SK-N-SH treated with all-trans-retinoic acid at 6 μM for 48 hours (cell line): Measurements from ENCODE around the gene BRICD5.
"Not testable (repeated sequence)": the region's sequence is repeated elsewhere in the genome, so short reads cannot be mapped to it uniquely, and the experiment has no call there.

Source experiments
- ATAC-seq: fragments of 200-7000 bp; cut with Tn5 transposase; 3 replicates; pipeline ENCODE4 v1.9.1; 2020; ENCODE audit warnings: mild to moderate bottlenecking, moderate library complexity
- BACH2 ChIP-seq: fragments of 250-450 bp; sonication (Bioruptor Pico); IDR thresholded peaks from 2 replicates; pipeline ENCODE4 v1.9.0; 2021; ENCODE audit warnings: mild to moderate bottlenecking, borderline replicate concordance
- CSDC2 ChIP-seq: fragments of 250-450 bp; sonication (Bioruptor Pico); IDR thresholded peaks from 2 replicates; pipeline ENCODE4 v1.5.0; 2020; ENCODE audit warnings: mild to moderate bottlenecking, moderate library complexity
- CSRNP3 ChIP-seq: fragments of 250-450 bp; sonication (Bioruptor Pico); IDR thresholded peaks from 2 replicates; pipeline ENCODE4 v1.5.1; 2021; ENCODE audit warnings: mild to moderate bottlenecking, moderate library complexity
- ESRRG ChIP-seq: fragments of 250-450 bp; sonication (Bioruptor Pico); IDR thresholded peaks from 2 replicates; pipeline ENCODE4 v1.6.1; 2021; ENCODE audit warnings: mild to moderate bottlenecking
- GLIS3 ChIP-seq: fragments of 250-450 bp; sonication (Bioruptor Pico); IDR thresholded peaks from 2 replicates; pipeline ENCODE4 v1.5.0; 2020; ENCODE audit warnings: mild to moderate bottlenecking, moderate library complexity
- ISL1 ChIP-seq: fragments of 250-450 bp; sonication (Bioruptor Pico); IDR thresholded peaks from 2 replicates; pipeline ENCODE4 v2.1.2; 2022; ENCODE audit warnings: mild to moderate bottlenecking, moderate library complexity
- OSR1 ChIP-seq: fragments of 250-450 bp; sonication (Bioruptor Pico); IDR thresholded peaks from 2 replicates; pipeline ENCODE4 v1.8.0; 2022; ENCODE audit warnings: moderate library complexity, mild to moderate bottlenecking, inconsistent platforms
- PATZ1 ChIP-seq: fragments of 250-450 bp; sonication (Bioruptor Pico); IDR thresholded peaks from 2 replicates; pipeline ENCODE4 v1.8.0; 2020; ENCODE audit warnings: mild to moderate bottlenecking, moderate library complexity, borderline replicate concordance
- PPARA ChIP-seq: fragments of 250-450 bp; sonication (Bioruptor Pico); IDR thresholded peaks from 2 replicates; pipeline ENCODE4 v1.5.0; 2020; ENCODE audit warnings: mild to moderate bottlenecking, borderline replicate concordance
- SNAI2 ChIP-seq: fragments of 250-450 bp; sonication (Bioruptor Pico); IDR thresholded peaks from 2 replicates; pipeline ENCODE4 v1.5.0; 2020; ENCODE audit warnings: mild to moderate bottlenecking, moderate library complexity
- TCF4 ChIP-seq: fragments of 250-450 bp; sonication (Bioruptor Pico); IDR thresholded peaks from 2 replicates; pipeline ENCODE4 v1.8.0; 2021; ENCODE audit warnings: mild to moderate bottlenecking, moderate library complexity, borderline replicate concordance
- TOX ChIP-seq: fragments of 250-450 bp; sonication (Bioruptor Pico); IDR thresholded peaks from 2 replicates; pipeline ENCODE4 v1.8.0; 2021; ENCODE audit warnings: mild to moderate bottlenecking, moderate library complexity, borderline replicate concordance
- TSHZ2 ChIP-seq: fragments of 250-450 bp; sonication (Bioruptor Pico); IDR thresholded peaks from 2 replicates; pipeline ENCODE4 v1.5.0; 2020; ENCODE audit warnings: mild to moderate bottlenecking, moderate library complexity
- ZC3H10 ChIP-seq: fragments of 250-450 bp; sonication (Bioruptor Pico); IDR thresholded peaks from 2 replicates; pipeline ENCODE4 v1.5.1; 2021; ENCODE audit warnings: mild to moderate bottlenecking, moderate library complexity
- ZFP3 ChIP-seq: fragments of 250-450 bp; sonication (Bioruptor Pico); IDR thresholded peaks from 2 replicates; pipeline ENCODE4 v1.5.0; 2020; ENCODE audit warnings: mild to moderate bottlenecking, moderate library complexity
- ZFP30 ChIP-seq: fragments of 450-650 bp; formaldehyde crosslinking; IDR thresholded peaks from 2 replicates; pipeline ENCODE4 v1.5.0; 2022; ENCODE audit warnings: mild to moderate bottlenecking, moderate library complexity
- ZNF70 ChIP-seq: fragments of 450-650 bp; formaldehyde crosslinking; IDR thresholded peaks from 2 replicates; pipeline ENCODE4 v1.5.0; 2020; ENCODE audit warnings: mild to moderate bottlenecking, moderate library complexity
- ZNF8 ChIP-seq: fragments of 450-650 bp; formaldehyde crosslinking; IDR thresholded peaks from 2 replicates; pipeline ENCODE4 v1.5.0; 2020; ENCODE audit warnings: mild to moderate bottlenecking, moderate library complexity

The BRICD5 gene

GRCh38 chr16:2242598-2242997 lies 31.9 kb upstream of the BRICD5 start:
- ATAC-seq: no peak
- TF ChIP-seq SNAI2 (CRISPR knock-in tag): no peak
- no peak for TF ChIP-seq CSDC2 (CRISPR knock-in tag)
- no peak for TF ChIP-seq ZFP3 (CRISPR knock-in tag)
- no peak for TF ChIP-seq PATZ1 (CRISPR knock-in tag)

- not testable (repeated sequence) for ATAC-seq
Measured at GRCh38 chr16:2240331-2240730, 29.7 kb upstream of the BRICD5 start.

- no peak for ATAC-seq
- TF ChIP-seq TSHZ2 (CRISPR knock-in tag) (no peak), GLIS3 (CRISPR knock-in tag) (no peak), ZFP30 (CRISPR knock-in tag) (no peak), ISL1 (CRISPR knock-in tag) (no peak), ZFP3 (CRISPR knock-in tag) (no peak), BACH2 (CRISPR knock-in tag) (no peak)
Measured at GRCh38 chr16:2238838-2239675, 28.4 kb upstream of the BRICD5 start.

- TF ChIP-seq OSR1 (CRISPR knock-in tag) (no peak), ZNF8 (CRISPR knock-in tag) (no peak), BACH2 (CRISPR knock-in tag) (no peak)
- ATAC-seq: no peak
Measured at GRCh38 chr16:2238150-2238837, 27.6 kb upstream of the BRICD5 start.

- TF ChIP-seq ISL1 (CRISPR knock-in tag): no peak
- no peak for TF ChIP-seq PATZ1 (CRISPR knock-in tag)
- TF ChIP-seq BACH2 (CRISPR knock-in tag): no peak
- no peak for TF ChIP-seq TCF4
- no peak for TF ChIP-seq PPARA (CRISPR knock-in tag)
- TF ChIP-seq ESRRG: no peak
- TF ChIP-seq ZFP30 (CRISPR knock-in tag): no peak
- TF ChIP-seq ZNF70: no peak
- TF ChIP-seq ZC3H10 (CRISPR knock-in tag): no peak
- no peak for ATAC-seq
Measured at GRCh38 chr16:2237493-2238149, 27.0 kb upstream of the BRICD5 start.

GRCh38 chr16:2237102-2237482 lies 26.4 kb upstream of the BRICD5 start:
- no peak for ATAC-seq
- TF ChIP-seq TCF4 (no peak), TOX (CRISPR knock-in tag) (no peak), ZFP3 (CRISPR knock-in tag) (no peak), GLIS3 (CRISPR knock-in tag) (no peak), ZNF70 (no peak), TSHZ2 (CRISPR knock-in tag) (no peak), CSRNP3 (CRISPR knock-in tag) (no peak)
